C1 segment of cervical spinal cord (tissue), 14 donors: ENCODE measurements around the gene CHIA.

ENCODE experiments used
- DNase-seq, 14 donors: peaks; one replicate each; lab custom pipeline; 2025; lab: John Stamatoyannopoulos, UW

The CHIA gene

GRCh38 chr1:111290630-111291029 is at the start of gene CHIA:
Gene CHIA (plus strand): TSS chr1:111290851. CDS start chr1:111310468, 19,617 bp downstream.
- no peak for DNase-seq

- DNase-seq = no peak
These were observed 48.9 kb upstream of the CHIA start for GRCh38 chr1:111241797-111242196.

DNA sequence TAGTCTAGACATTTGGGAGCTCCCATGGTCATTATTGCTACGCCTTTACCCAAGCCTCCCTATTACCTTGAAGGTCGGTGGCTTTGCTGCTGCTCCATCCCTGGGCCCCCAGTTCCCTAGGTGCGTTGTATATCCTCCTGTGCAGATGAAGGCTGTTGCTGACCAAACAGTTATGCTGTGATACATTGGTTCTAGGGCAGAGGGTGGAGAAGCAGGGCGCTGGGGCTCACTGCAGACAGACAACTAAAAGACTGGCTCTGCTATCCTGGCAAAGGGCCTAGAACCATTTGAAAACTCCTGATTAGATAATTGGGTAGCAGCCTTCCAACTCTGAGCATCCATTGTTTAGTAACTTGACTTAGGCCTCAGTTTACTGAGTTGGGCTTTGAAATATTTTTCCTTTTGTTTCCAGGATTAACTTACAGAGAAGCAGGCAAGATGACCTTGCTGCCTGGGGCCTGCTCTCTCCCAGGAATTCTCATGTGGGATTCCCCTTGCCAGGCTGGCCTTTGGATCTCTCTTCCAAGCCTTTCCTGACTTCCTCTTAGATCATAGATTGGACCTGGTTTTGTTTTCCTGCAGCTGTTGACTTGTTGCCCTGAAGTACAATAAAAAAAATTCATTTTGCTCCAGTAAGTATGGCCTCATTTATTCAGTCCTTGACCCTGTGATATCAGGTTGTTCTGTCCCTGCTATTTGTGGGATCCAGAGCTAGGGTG is 47.7 kb upstream of the CHIA start:
- no peak for DNase-seq

DNA sequence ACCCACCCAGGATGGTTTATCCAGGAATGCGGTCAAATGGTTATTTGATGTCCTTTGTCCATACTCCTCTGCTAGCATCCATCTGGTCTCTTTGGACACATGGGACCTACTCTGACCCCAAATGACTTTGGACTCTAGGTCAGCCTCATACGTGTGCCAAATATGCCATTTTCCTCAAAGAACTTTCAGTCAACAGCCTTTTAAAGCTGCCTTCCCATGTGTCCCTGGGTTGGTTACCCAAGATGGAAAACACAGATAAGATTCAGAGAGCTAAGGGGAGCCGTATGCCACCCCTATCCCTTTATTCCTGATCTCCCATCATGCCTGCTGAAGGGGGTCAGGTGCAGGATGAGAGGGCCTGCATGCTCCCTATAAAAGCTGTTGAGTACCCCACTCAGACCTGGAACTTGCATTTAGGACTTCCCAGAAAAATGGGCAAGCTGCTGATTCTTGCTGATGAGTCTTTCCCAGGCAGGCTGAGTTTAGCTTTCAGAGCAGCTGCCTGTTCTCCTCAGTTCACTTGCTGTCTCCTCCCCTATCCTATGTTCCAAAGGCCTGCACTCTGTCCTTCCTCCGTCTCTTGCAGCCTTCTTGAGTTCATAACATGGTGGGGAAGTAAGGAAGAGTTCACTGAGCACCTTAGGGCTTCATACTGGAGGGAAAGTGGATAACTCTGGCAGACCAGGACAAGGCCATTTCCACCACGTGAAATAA is 43.4 kb upstream of the CHIA start:
- DNase-seq = no peak

DNA sequence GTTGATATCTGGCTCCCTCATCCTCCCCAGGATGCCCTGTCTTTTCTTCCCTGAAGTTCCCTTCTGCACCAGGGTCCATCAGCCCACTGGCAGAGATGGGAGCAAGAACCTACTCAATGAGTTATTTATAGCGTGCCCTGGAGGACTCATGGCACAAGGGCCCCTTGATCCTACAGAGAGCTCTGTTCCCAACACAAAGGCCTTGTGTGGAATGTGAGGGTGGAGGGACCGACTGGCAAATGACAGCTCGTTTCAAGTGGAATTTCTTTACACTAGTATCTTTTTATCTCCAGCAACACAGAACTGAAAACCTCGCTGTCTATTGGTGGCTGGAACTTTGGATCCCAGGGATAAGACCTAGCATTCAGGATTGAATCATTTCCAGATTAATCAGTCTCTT is 40.7 kb upstream of the CHIA start:
- DNase-seq = peak in 8 of 14 donors; percentile 18 to 62 (median 33)

DNA sequence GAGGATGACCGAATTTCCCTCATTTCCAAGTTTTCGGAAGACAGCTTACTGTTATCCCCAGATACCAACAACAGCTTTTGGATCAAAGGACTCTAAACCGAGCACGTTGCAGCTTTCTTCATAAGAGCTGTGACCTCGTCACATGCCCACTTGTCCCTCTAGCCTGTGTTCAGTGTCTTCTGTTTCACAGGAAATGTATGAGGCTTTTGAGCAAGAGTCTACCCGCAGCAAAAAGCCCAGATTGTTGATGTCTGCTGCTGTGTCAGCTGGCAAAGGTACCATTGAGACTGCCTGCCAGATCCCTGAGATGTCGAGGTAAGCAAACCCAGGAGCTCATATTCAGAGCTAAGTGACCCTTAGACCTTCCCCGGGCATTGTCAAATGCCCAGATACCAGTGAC is 39.1 kb upstream of the CHIA start:
- no peak for DNase-seq

- DNase-seq = no peak
These were observed 37.9 kb upstream of the CHIA start for GRCh38 chr1:111252786-111253185.

GRCh38 chr1:111253876-111254275 is 36.8 kb upstream of the CHIA start:
- DNase-seq = peak in 5 of 14 donors; percentile 17 to 35 (median 29)

DNA sequence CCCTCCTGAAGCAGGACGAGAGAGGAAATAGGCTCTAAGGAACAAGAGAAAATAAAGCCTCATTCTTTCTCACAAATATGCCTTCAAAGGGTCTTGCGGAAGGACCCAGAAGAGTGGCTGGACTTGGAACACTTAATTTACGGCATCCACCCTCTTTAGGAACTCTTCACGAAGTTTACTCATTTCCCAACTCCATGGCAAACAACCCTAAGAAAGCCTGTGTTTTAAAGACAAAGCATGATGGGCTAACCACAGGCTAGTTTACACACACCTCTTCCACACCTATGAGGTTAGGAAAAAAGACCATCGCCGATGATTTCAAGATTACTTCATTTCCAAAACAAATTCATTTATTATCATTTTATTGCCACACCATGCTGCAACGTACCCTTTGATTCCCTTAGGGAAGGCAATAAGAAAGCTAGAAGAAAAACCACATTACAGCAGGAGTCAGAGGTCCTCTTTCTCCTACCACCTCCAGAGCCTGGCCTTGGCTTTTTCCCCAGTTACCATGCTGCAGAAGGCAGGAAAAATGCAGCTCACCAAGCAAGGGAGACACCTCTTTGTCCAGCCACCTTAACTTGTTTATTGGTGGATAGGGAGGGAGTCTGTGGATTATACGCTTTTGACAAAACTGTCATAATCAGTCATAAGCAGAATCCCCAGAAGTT is 33.5 kb upstream of the CHIA start:
- no peak for DNase-seq

DNA sequence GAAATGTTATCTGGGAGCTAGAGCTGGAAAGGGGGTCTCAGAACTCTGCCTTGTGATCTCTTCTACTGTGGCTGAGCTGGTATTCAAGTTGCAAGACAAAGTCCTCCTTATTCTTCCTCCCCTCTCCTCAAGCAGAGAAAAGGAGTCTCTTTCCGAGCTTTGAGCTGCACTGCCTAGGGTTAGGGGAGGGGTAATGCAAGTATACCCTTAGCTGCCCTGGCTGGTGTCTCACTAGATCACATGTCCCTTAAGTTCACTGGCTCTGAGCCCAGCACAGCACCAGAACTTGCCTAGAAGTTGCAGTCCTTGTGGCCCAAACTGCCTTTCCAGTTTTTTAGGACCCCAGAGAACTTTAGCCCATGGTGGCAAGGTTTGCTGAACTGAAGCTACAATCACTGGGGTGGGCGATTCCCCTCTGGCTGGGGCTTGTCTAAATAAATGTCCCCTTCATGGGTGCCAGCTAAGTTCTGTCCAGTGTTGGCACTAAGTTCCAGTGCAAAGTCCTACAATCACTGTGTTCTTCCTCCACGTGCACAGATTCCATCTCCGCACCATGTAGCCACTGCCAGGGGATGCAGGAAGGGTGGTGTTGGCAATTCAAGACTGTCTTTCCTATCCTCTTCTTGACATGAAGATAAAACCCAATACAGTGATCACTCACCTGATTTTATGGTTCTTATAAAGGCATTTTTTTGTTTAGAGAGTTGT is 22.7 kb upstream of the CHIA start:
- DNase-seq = no peak

GRCh38 chr1:111269825-111270406 is 20.7 kb upstream of the CHIA start:
- no peak for DNase-seq

- DNase-seq = no peak
These were observed 19.7 kb upstream of the CHIA start for GRCh38 chr1:111270771-111271463.

GRCh38 chr1:111271464-111271801 is 19.2 kb upstream of the CHIA start:
- peak in 1 of 14 donors; percentile 19 for DNase-seq

DNA sequence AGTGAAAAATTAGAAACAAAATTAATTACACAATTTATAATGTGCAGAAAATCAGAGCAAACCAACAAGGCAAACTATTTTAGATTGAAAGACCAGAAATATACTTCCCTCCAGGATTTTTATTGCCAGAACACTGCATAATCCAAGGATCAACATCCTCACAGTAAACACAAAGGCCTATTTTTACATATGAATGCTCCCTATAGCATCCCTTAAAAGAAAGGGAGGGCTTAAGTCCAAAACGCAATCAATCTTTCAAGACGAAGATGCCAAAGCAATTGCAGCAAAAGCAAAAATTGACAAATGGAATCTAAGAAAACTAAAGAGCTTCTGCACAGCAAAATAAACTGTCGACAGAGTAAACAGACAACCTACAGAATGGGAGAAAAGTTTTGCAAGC is 18.6 kb upstream of the CHIA start:
- no peak for DNase-seq

- no peak for DNase-seq
These were observed 16.0 kb upstream of the CHIA start for GRCh38 chr1:111274653-111275052.

- DNase-seq = peak in 1 of 14 donors; percentile 15
These were observed 15.6 kb upstream of the CHIA start for GRCh38 chr1:111275079-111275478.

GRCh38 chr1:111275780-111276433 is 14.7 kb upstream of the CHIA start:
- no peak for DNase-seq

DNA sequence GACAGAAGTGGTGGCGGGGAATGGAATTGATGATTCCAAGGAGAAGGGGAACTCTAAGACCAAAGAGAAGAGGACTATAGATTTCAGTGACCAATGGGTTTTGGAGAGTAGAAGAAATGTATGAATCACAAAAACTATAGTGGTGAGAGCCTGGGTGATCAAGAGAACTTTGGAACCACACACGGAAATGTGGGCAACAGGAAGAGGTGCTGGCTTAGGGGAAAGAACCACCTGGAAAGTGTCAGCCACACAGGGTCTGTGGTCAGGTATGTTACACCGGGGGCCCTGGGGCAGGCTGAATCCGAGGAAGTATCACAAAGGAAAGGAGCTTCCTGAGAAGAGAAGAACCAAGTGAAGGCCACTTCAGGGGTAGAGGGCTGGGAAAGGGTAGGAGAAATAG is 11.5 kb upstream of the CHIA start:
- DNase-seq = no peak

DNA sequence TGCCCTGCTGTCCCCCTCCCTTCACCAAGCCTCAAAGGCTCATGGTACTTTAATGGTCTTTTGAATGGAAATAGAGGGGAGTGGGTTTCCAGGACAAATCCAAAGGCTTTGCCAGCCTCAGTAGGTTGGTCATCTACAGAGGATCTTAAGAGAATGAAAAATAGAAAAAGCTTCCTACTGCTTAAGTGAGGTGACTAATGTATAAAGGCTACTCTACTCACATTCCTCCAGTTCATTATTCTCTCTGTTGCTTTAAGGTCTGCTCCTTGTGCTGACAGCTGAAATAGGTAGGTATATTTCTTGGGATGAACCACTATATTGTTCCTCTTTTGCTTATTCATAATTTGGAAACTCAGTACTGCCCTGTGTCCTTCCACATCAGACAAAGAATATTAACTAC is 10.4 kb upstream of the CHIA start:
- DNase-seq = no peak

- no peak for DNase-seq
These were observed 9.2 kb upstream of the CHIA start for GRCh38 chr1:111281411-111281810.

DNA sequence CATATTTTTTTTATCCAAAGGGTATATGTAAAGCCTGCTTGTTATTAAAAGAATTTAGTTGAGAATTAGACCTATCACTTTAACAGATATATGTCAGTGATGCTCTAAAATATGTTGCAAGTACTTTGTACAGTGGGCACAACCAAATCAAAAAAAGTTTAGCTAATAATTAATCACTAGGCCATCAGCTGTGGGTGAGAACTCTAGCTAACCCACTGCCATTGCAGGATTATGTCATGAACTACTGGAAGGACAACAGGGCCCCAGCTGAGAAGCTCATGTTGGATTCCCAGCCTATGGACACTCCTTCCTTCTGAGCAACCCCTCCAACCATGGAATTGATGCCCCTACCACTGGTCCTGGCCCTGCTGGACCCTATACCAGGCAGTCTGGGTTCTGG is 6.8 kb upstream of the CHIA start:
- no peak for DNase-seq
